K562 (cell line): Measurements from ENCODE around the gene VARS1. TPM values are rescaled to one million over a fixed set of nuclear protein-coding genes. Genes with fewer than 3 reads are reported as not detected.

Experiments
- ATAC-seq: fragments of 200-7000 bp; cut with Tn5 transposase; 3 replicates; pipeline ENCODE4 v1.9.1; 2020; ENCODE audit warnings: moderate library complexity
- BruUV-seq: library from RNA; stranded (reverse); fragments of 400-500 nt; replicated peaks from 2 replicates; lab custom pipeline; 2021; lab: Mats Ljungman, UMichigan
- CTCF ChIA-PET: fragments of 300-600 bp; formaldehyde crosslinking; extraction: SDS; loops from one replicate; lab custom pipeline; 2021; ENCODE audit warnings: low intra/inter-chr PET ratio; lab: Yijun Ruan, JAX
- POLR2A ChIA-PET: fragments of 300-600, 350-650 bp; sonication (Branson Sonifier 250); formaldehyde crosslinking; extraction: SDS; loops from one replicate; lab custom pipeline; 2021; ENCODE audit warnings: antibody characterized with exemption, inconsistent platforms; lab: Yijun Ruan, JAX
- DNase-seq, 4 experiments: peaks; one replicate each; pipeline versions ENCODE4 v3.0.0 to v3.0.0-alpha.2; 2011 to 2018; ENCODE audit warnings: low spot score in 3 of 4, mixed read lengths in 3 of 4; ENCODE audit errors: extremely low read depth in 1 of 4
- FAIRE-seq: peaks from 2 replicates; lab custom pipeline; 2011; peaks lifted over from hg19 to GRCh38; lab: Jason Lieb, UNC
- H2AFZ ChIP-seq: 2 replicates; pipeline ENCODE4 v1.6.0; 2011; ENCODE audit warnings: low read depth, low read length, control low read depth, inconsistent platforms
- H3K27ac ChIP-seq: fragments of 200-600 bp; 3 replicates; pipeline ENCODE4 v1.8.0; 2011; ENCODE audit warnings: low read depth, mild to moderate bottlenecking, control low read depth, inconsistent platforms, low read length, moderate library complexity, mixed read lengths; ENCODE audit errors: extremely low read depth
- H3K27me3 ChIP-seq, 2 experiments: fragments of 300-600 bp in 1 of 2; 2 replicates in 1 of 2; 3 replicates in 1 of 2; pipeline versions ENCODE4 v1.6.0 to v1.8.0; 2011; ENCODE audit warnings: inconsistent platforms in 2 of 2, low read length in 2 of 2, mild to moderate bottlenecking in 1 of 2, mixed read lengths in 1 of 2, moderate library complexity in 1 of 2; ENCODE audit not compliant: control insufficient read depth in 2 of 2, insufficient read depth in 2 of 2
- H3K36me3 ChIP-seq: fragments of 300-600 bp; 3 replicates; pipeline ENCODE4 v1.8.0; 2011; ENCODE audit warnings: mild to moderate bottlenecking, low read length, inconsistent platforms; ENCODE audit not compliant: control insufficient read depth, insufficient read depth
- H3K4me1 ChIP-seq, 2 experiments: fragments of 200-600 bp in 1 of 2; replicated peaks in 1 of 2; 2 replicates in 1 of 2; 3 replicates in 1 of 2; pipeline versions ENCODE4 v1.5.1 to v1.8.0; 2011; ENCODE audit warnings: inconsistent platforms in 2 of 2, low read length in 2 of 2, mild to moderate bottlenecking in 1 of 2, mixed read lengths in 1 of 2, moderate library complexity in 1 of 2; ENCODE audit not compliant: control insufficient read depth in 2 of 2, insufficient read depth in 2 of 2
- H3K4me2 ChIP-seq: 2 replicates; pipeline ENCODE4 v1.6.1; 2011; ENCODE audit warnings: low read length, control low read depth, inconsistent platforms, mixed read lengths; ENCODE audit not compliant: insufficient read depth
- H3K4me3 ChIP-seq: fragments of 200-600 bp; sonication (generic), shearing (Covaris generic); 2 replicates; pipeline ENCODE4 v1.5.1; 2016; ENCODE audit warnings: control low read depth, inconsistent platforms
- H3K79me2 ChIP-seq: fragments of 200-600 bp; 3 replicates; pipeline ENCODE4 v1.8.0; 2011; ENCODE audit warnings: low read length, inconsistent platforms; ENCODE audit not compliant: control insufficient read depth, insufficient read depth
- H3K9ac ChIP-seq, 2 experiments: 2 replicates each; pipeline versions ENCODE4 v1.6.0 to v1.6.1; 2011; ENCODE audit warnings: low read depth in 2 of 2, low read length in 2 of 2, control low read depth in 1 of 2, inconsistent platforms in 1 of 2, mild to moderate bottlenecking in 1 of 2, mixed read lengths in 1 of 2; ENCODE audit not compliant: insufficient read depth in 1 of 2
- H3K9me1 ChIP-seq: one replicate; pipeline ENCODE4 v1.6.0; 2011; ENCODE audit warnings: inconsistent platforms, mild to moderate bottlenecking, low read length, moderate library complexity; ENCODE audit not compliant: control insufficient read depth, insufficient read depth
- H3K9me3 ChIP-seq: replicated peaks from 2 replicates; pipeline ENCODE4 v1.5.1; 2011; ENCODE audit warnings: low read depth, low read length, inconsistent platforms; ENCODE audit not compliant: control insufficient read depth, insufficient read depth
- H4K20me1 ChIP-seq: replicated peaks from 2 replicates; pipeline ENCODE4 v1.6.1; 2011; ENCODE audit warnings: low read length, inconsistent platforms, mixed read lengths; ENCODE audit not compliant: control insufficient read depth, insufficient read depth
- IRF2 ChIP-seq: sonication (generic); formaldehyde crosslinking; IDR thresholded peaks from 2 replicates; pipeline ENCODE4 v1.8.1; 2022; ENCODE audit warnings: mild to moderate bottlenecking, missing genetic modification reagents
- NFIX ChIP-seq: fragments of 250-450 bp; sonication (Bioruptor Pico); IDR thresholded peaks from 2 replicates; pipeline ENCODE4 v1.4.0; 2020; ENCODE audit warnings: low read depth, mild to moderate bottlenecking, moderate library complexity
- OTX1 ChIP-seq: fragments of 450-650 bp; formaldehyde crosslinking; IDR thresholded peaks from 2 replicates; pipeline ENCODE4 v1.4.0; 2022; ENCODE audit warnings: mild to moderate bottlenecking
- POLR2B ChIP-seq: fragments of 450-650 bp; IDR thresholded peaks from 2 replicates; pipeline ENCODE4 v1.6.1; 2018; ENCODE audit warnings: low read depth; ENCODE audit not compliant: partially characterized antibody
- SMARCE1 ChIP-seq: fragments of 450-650 bp; IDR thresholded peaks from 2 replicates; pipeline ENCODE4 v1.7.1; 2016; ENCODE audit warnings: mild to moderate bottlenecking
- ZC3H4 ChIP-seq: sonication (generic); formaldehyde crosslinking; IDR thresholded peaks from 2 replicates; pipeline ENCODE4 v1.9.0; 2021; ENCODE audit warnings: missing genetic modification reagents, borderline replicate concordance
- WGBS: fragments of 100-300 bp; shearing (Covaris generic); methylation state at CpG from one replicate; pipeline ENCODE4 v1.1.6; 2016; ENCODE audit warnings: low coverage, mixed read lengths; ENCODE audit not compliant: insufficient coverage; ENCODE audit errors: missing lambda C conversion rate; 5-methylcytosine and 5-hydroxymethylcytosine counted together
- in situ Hi-C: fragments of 300-500 bp; cut with MboI; formaldehyde crosslinking; loops from 4 replicates; pipeline ENCODE4 v1.15.0; 2018; ENCODE audit warnings: inconsistent platforms, mixed read lengths
- intact Hi-C: fragments of 100-400 bp; cut with micrococcal nuclease; formaldehyde crosslinking; loops from 2 replicates; pipeline ENCODE4 v1.14.2; 2022
- polyA plus RNA-seq, 8 experiments: library from polyadenylated mRNA; depleted of rRNA in 4 of 8; stranded (reverse) in 5 of 8; unstranded in 3 of 8; fragments of >200 nt; fragmentation: Nextera tagmentation in 2 of 8; fragmentation: Illumina TruSeq in 1 of 8; extraction: Ambion mirVana in 2 of 8; extraction: Trizol in 1 of 8; gene quantifications; 2 replicates each; pipeline versions ENCODE4 v1.2.1 to v1.2.3, GENCODE V29; 2011 to 2014; ENCODE audit warnings: inconsistent platforms in 1 of 8, missing spikeins in 1 of 8
- total RNA-seq, 7 experiments: library from RNA; depleted of rRNA in 6 of 7; stranded (reverse); fragments of >200 nt in 6 of 7; fragmentation: Illumina TruSeq in 2 of 7; extraction: Trizol in 2 of 7; gene quantifications; 2 replicates each; pipeline versions ENCODE4 v1.2.1 to v1.2.3, GENCODE V29; 2011 to 2021; ENCODE audit warnings: low replicate concordance in 1 of 7
- TF ChIP-seq, protein P1 (sequence below): fragments of 450-650 bp; formaldehyde crosslinking; conservative IDR thresholded peaks from 2 replicates; pipeline ENCODE4 v1.4.0; 2022; ENCODE audit warnings: mild to moderate bottlenecking, missing genetic modification characterization
- TF ChIP-seq, protein P2 (sequence below): fragments of 450-650 bp; formaldehyde crosslinking; IDR thresholded peaks from 2 replicates; pipeline ENCODE4 v1.4.0; 2022; ENCODE audit warnings: missing genetic modification characterization
- TF ChIP-seq, protein P3 (sequence below): fragments of 450-650 bp; formaldehyde crosslinking; IDR thresholded peaks from 2 replicates; pipeline ENCODE4 v1.4.0; 2022; ENCODE audit warnings: missing genetic modification characterization

VARS1 gene
- total and polyA plus RNA-seq, 9 of the 15 experiments (the other 6 are each of a cell fraction or from before 2014, with no cell fraction given), result 2.9 to 488 (median 130) TPM

DNA sequence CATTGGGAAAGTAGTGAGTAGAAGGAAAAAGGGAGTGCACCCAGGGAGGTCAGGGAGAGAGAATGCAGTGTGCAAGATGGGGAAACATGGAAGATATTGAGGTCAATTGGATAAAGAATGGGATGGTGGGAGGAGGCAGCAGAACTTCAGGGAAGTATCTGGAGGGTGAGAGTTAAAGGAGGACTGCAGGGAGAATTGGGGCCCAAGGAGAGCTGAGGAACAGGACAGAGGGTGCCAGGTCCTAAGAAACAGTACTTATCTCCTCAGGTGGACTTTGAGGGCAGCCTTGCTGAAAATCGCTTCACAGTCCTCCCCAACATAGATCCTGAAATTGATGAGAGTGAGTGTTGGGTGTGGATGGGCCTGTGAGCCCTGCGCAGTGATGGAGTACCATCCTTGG, 37.3 kb downstream of the VARS1 start:
- Histone ChIP-seq H3K9ac (peak overlapping the region in 1 of 2 experiments; percentile 69; a peak in 2 of 4 replicates), H2AFZ (no peak overlapping the region), H3K4me3 (no peak overlapping the region), H3K27ac (no peak overlapping the region), H3K36me3 (peaks cover 52% of the 10 kb centered on the region)
- intact Hi-C loops, result no loop called here
- CTCF ChIA-PET, result no interaction called here
- TF ChIP-seq, protein P1, sequence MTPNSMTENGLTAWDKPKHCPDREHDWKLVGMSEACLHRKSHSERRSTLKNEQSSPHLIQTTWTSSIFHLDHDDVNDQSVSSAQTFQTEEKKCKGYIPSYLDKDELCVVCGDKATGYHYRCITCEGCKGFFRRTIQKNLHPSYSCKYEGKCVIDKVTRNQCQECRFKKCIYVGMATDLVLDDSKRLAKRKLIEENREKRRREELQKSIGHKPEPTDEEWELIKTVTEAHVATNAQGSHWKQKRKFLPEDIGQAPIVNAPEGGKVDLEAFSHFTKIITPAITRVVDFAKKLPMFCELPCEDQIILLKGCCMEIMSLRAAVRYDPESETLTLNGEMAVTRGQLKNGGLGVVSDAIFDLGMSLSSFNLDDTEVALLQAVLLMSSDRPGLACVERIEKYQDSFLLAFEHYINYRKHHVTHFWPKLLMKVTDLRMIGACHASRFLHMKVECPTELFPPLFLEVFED, result peak; percentile 78; the same call in 1 of the 2 replicates
- TF ChIP-seq SMARCE1, result no peak
- 0 out of 2 replicates have a peak, but pooled peaks have one; percentile 36 for TF ChIP-seq OTX1 (CRISPR knock-in tag)
- TF ChIP-seq, protein P2, sequence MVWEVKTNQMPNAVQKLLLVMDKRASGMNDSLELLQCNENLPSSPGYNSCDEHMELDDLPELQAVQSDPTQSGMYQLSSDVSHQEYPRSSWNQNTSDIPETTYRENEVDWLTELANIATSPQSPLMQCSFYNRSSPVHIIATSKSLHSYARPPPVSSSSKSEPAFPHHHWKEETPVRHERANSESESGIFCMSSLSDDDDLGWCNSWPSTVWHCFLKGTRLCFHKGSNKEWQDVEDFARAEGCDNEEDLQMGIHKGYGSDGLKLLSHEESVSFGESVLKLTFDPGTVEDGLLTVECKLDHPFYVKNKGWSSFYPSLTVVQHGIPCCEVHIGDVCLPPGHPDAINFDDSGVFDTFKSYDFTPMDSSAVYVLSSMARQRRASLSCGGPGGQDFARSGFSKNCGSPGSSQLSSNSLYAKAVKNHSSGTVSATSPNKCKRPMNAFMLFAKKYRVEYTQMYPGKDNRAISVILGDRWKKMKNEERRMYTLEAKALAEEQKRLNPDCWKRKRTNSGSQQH (CRISPR knock-in tag), result peak; percentile 68; the same call in 1 of the 2 replicates
- TF ChIP-seq POLR2B, result peak; percentile 35
- TF ChIP-seq IRF2 (CRISPR knock-in tag), result 0 out of 2 replicates have a peak, but pooled peaks have one; percentile 12
- TF ChIP-seq, protein P3, sequence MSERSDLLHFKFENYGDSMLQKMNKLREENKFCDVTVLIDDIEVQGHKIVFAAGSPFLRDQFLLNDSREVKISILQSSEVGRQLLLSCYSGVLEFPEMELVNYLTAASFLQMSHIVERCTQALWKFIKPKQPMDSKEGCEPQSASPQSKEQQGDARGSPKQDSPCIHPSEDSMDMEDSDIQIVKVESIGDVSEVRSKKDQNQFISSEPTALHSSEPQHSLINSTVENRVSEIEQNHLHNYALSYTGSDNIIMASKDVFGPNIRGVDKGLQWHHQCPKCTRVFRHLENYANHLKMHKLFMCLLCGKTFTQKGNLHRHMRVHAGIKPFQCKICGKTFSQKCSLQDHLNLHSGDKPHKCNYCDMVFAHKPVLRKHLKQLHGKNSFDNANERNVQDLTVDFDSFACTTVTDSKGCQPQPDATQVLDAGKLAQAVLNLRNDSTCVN (CRISPR knock-in tag), result 0 out of 2 replicates have a peak, but pooled peaks have one; percentile 77
- no peak for TF ChIP-seq NFIX (CRISPR knock-in tag)
- peak; percentile 38; the same call in 1 of the 2 replicates for TF ChIP-seq ZC3H4 (CRISPR knock-in tag)
- TF ChIP-seq, all 486 proteins: peak for 7
- no peaks in the 10 kb centered on the region for H4K20me1 ChIP-seq
- in situ Hi-C loops, result no loop called here
- H3K4me1 ChIP-seq, result peaks cover 0 to 4% of the 10 kb centered on the region in 2 experiments; a peak in 2 of 5 replicates
- BruUV-seq, result no TSS peak
- H3K9me1 ChIP-seq, result no peaks in the 10 kb centered on the region
- H3K4me2 ChIP-seq, result no peak overlapping the region
- no peaks in the 10 kb centered on the region for H3K9me3 ChIP-seq
- DNase-seq (no peak), FAIRE-seq (no peak), ATAC-seq (no peak)
- H3K79me2 ChIP-seq, result no peaks in the 10 kb centered on the region
- H3K27me3 ChIP-seq, result no peaks in the 10 kb centered on the region
- POLR2A ChIA-PET, result interaction anchor here (0.6 to 6.6 kb wide), 12 partner anchors 8 to 161 kb away, joined by 3 to 85 read pairs (median 7); partner anchors contain the start of genes CLIC1, DDAH2 and MSH5
- 63% methylated on average over 2 of the region's 2 CpGs for WGBS
